ENCODE measurements around the gene GALR2.

DNA sequence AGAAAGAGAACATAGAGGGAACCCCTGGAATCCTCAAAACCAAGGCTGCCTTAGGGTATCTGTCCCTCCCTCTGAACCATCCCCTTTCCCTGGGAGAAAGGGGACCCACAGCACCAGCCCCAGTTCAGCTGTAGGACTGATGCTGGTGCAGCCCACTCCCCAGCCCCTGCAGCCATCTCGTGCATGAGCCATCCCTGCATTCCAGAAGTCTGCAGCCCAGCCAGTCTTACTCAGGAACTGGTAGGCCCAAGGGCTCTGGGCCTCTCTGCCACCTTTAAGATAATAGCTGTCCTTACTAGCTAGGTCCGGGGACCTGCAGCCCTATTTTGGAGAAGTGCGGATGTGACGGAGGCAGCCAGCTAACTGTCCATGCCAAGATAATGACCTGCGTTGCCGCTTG, 41.4 kb upstream of the GALR2 start:
- TF ChIP-seq, protein P1, sequence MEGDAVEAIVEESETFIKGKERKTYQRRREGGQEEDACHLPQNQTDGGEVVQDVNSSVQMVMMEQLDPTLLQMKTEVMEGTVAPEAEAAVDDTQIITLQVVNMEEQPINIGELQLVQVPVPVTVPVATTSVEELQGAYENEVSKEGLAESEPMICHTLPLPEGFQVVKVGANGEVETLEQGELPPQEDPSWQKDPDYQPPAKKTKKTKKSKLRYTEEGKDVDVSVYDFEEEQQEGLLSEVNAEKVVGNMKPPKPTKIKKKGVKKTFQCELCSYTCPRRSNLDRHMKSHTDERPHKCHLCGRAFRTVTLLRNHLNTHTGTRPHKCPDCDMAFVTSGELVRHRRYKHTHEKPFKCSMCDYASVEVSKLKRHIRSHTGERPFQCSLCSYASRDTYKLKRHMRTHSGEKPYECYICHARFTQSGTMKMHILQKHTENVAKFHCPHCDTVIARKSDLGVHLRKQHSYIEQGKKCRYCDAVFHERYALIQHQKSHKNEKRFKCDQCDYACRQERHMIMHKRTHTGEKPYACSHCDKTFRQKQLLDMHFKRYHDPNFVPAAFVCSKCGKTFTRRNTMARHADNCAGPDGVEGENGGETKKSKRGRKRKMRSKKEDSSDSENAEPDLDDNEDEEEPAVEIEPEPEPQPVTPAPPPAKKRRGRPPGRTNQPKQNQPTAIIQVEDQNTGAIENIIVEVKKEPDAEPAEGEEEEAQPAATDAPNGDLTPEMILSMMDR (IDR thresholded peaks at IDR 0.05), result no peak
- no peak for TF ChIP-seq ZFX (IDR thresholded peaks at IDR 0.05; ENCODE audit: borderline replicate concordance)
